ENCODE measurements around the gene FHIT. TPM values are rescaled to one million over a fixed set of nuclear protein-coding genes. Genes with fewer than 3 reads are reported as not detected.

The FHIT gene
- polyA plus RNA-seq, 1 of the 3 experiments (the other 2 are of a cell fraction), result 0.41 TPM

- TF ChIP-seq RAD21 (IDR thresholded peaks at IDR 0.05; ENCODE audit: low read length), result peak; percentile 80
- TF ChIP-seq, protein P1, sequence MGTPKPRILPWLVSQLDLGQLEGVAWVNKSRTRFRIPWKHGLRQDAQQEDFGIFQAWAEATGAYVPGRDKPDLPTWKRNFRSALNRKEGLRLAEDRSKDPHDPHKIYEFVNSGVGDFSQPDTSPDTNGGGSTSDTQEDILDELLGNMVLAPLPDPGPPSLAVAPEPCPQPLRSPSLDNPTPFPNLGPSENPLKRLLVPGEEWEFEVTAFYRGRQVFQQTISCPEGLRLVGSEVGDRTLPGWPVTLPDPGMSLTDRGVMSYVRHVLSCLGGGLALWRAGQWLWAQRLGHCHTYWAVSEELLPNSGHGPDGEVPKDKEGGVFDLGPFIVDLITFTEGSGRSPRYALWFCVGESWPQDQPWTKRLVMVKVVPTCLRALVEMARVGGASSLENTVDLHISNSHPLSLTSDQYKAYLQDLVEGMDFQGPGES (IDR thresholded peaks at IDR 0.05; ENCODE audit: low read depth, low read length), result no peak
- peak; percentile 66 for TF ChIP-seq SMC3 (IDR thresholded peaks at IDR 0.05; ENCODE audit: low read depth, low read length)
- TF ChIP-seq GATA2 (CRISPR knock-in tag; IDR thresholded peaks at IDR 0.05), result no peak
- TF ChIP-seq PBX3 (IDR thresholded peaks at IDR 0.05), result no peak
- no peak for TF ChIP-seq ELF1 (IDR thresholded peaks at IDR 0.05)
- TF ChIP-seq CTCF (IDR thresholded peaks at IDR 0.05), result peak; percentile 51
- Histone ChIP-seq H3K27me3 (ENCODE audit: insufficient read depth) (no peaks in the 10 kb centered on the region), H3K4me2 (no peak overlapping the region), H3K27ac (ENCODE audit: low read depth in 2 of 2, low read length in 1 of 2) (no peak overlapping the region), H3K9me2 (no peaks in the 10 kb centered on the region), H3K9ac (no peak overlapping the region), H4K20me1 (ENCODE audit: insufficient read depth) (no peaks in the 10 kb centered on the region), H3K79me2 (ENCODE audit: insufficient read depth) (no peaks in the 10 kb centered on the region), H2AFZ (ENCODE audit: low read depth) (peak overlapping the region; percentile 69; the same call in 1 of the 2 replicates), H3K4me3 (ENCODE audit: low read depth in 2 of 2, low read length in 1 of 2) (no peak overlapping the region), H3K36me3 (replicated peaks in 1 of 2; ENCODE audit: control insufficient read depth in 1 of 2, insufficient read depth in 2 of 2, low read length in 1 of 2) (no peaks in the 10 kb centered on the region), H3K9me3 (no peaks in the 10 kb centered on the region), H3F3A (replicated peaks; ENCODE audit: insufficient read depth) (no peaks in the 10 kb centered on the region), H3K4me1 (ENCODE audit: control insufficient read depth in 1 of 2, insufficient read depth in 2 of 2, low read depth in 1 of 2, low read length in 1 of 2) (peaks cover 7 to 27% of the 10 kb centered on the region in 2 experiments; a peak in 3 of 4 replicates)
- ChIA-PET POLR2A (interaction anchor here (0.6 to 1.1 kb wide), 2 partner anchors 48 to 76 kb away, joined by 4 to 5 read pairs; no protein-coding TSS in a partner anchor), CTCF (interaction anchor here (0.7 to 7.3 kb wide), 35 partner anchors 8 to 1239 kb away, joined by 3 to 91 read pairs (median 5); no protein-coding TSS in a partner anchor)
- WGBS (ENCODE audit: low lambda C conversion rate), result 70% methylated on average over 8 of the region's 8 CpGs
- DNase-seq, result peak; percentile 58
Observed at GRCh38 chr3:59809710-59810444, 1441.4 kb downstream of the FHIT start.

DNA sequence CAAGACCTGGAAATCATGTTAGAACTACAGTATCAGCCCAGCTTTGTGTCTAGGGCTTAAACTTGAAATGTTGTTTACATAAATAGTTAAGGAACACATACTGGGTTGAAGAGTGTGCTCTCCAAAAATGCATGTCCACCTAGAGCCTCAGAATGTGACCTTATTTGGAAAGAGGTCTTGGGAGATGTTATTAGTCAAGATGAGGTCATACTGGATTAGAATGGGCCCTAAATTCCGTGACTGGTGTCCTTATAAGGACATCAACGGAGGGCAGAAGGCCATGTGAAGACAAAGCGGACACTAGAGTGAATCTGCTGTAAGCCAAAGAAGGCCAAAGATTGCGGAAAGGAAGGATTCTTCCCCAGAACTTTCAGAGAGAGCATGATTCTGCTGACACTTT is 1442.2 kb downstream of the FHIT start:
- Histone ChIP-seq H3K27me3 (ENCODE audit: insufficient read depth) (no peaks in the 10 kb centered on the region), H3K9me3 (no peaks in the 10 kb centered on the region), H3K79me2 (ENCODE audit: insufficient read depth) (no peaks in the 10 kb centered on the region), H4K20me1 (ENCODE audit: insufficient read depth) (no peaks in the 10 kb centered on the region), H3F3A (replicated peaks; ENCODE audit: insufficient read depth) (no peaks in the 10 kb centered on the region), H3K27ac (ENCODE audit: low read depth in 2 of 2, low read length in 1 of 2) (no peak overlapping the region), H3K4me1 (ENCODE audit: control insufficient read depth in 1 of 2, insufficient read depth in 2 of 2, low read depth in 1 of 2, low read length in 1 of 2) (peaks cover 7 to 27% of the 10 kb centered on the region in 2 experiments; a peak in 3 of 4 replicates), H3K9me2 (no peaks in the 10 kb centered on the region), H3K36me3 (replicated peaks in 1 of 2; ENCODE audit: control insufficient read depth in 1 of 2, insufficient read depth in 2 of 2, low read length in 1 of 2) (no peaks in the 10 kb centered on the region), H3K4me2 (no peak overlapping the region), H3K4me3 (ENCODE audit: low read depth in 2 of 2, low read length in 1 of 2) (no peak overlapping the region), H3K9ac (no peak overlapping the region), H2AFZ (ENCODE audit: low read depth) (no peak overlapping the region)
- ChIA-PET POLR2A (interaction anchor here (1.1 kb wide), 1 partner anchor 75 kb away, joined by 4 read pairs; no protein-coding TSS in a partner anchor), CTCF (interaction anchor here (1.1 to 7.3 kb wide), 24 partner anchors 9 to 1239 kb away, joined by 3 to 91 read pairs (median 6); no protein-coding TSS in a partner anchor)
- 79% methylated on average over 4 of the region's 4 CpGs for WGBS (ENCODE audit: low lambda C conversion rate)
- no peak for DNase-seq
- TF ChIP-seq YY1 (IDR thresholded peaks at IDR 0.05; ENCODE audit: low read depth) (no peak), NRF1 (IDR thresholded peaks at IDR 0.05; ENCODE audit: low read depth, low read length) (no peak), GATA2 (CRISPR knock-in tag; IDR thresholded peaks at IDR 0.05) (no peak), MEF2A (IDR thresholded peaks at IDR 0.05; ENCODE audit: borderline replicate concordance, low read depth) (no peak), EZH2phosphoT487 (IDR thresholded peaks at IDR 0.05; ENCODE audit: borderline replicate concordance, low read depth) (no peak), GABPA (IDR thresholded peaks at IDR 0.05; ENCODE audit: low read depth) (no peak), TCF12 (IDR thresholded peaks at IDR 0.05) (no peak), MAX (IDR thresholded peaks at IDR 0.05; ENCODE audit: low read depth) (no peak), FOXJ3 (CRISPR knock-in tag; IDR thresholded peaks at IDR 0.05) (no peak)
- TF ChIP-seq, protein P2, sequence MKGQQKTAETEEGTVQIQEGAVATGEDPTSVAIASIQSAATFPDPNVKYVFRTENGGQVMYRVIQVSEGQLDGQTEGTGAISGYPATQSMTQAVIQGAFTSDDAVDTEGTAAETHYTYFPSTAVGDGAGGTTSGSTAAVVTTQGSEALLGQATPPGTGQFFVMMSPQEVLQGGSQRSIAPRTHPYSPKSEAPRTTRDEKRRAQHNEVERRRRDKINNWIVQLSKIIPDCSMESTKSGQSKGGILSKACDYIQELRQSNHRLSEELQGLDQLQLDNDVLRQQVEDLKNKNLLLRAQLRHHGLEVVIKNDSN (IDR thresholded peaks at IDR 0.05; ENCODE audit: borderline replicate concordance, low read depth), result no peak
